DOHH2 (cell line): Measurements from ENCODE around the gene AHSG.

Source experiments
- CTCF ChIP-seq: fragments of 200-600 bp; sonication (generic); IDR thresholded peaks from one replicate; pipeline ENCODE4 v1.5.1; 2014; ENCODE audit warnings: antibody characterized with exemption, mild to moderate bottlenecking, low read depth, low read length; ENCODE audit not compliant: poor library complexity, severe bottlenecking
- EZH2phosphoT487 ChIP-seq: fragments of 200-600 bp; sonication (generic); IDR thresholded peaks from 2 replicates; pipeline ENCODE4 v1.6.1; 2017; ENCODE audit warnings: borderline replicate concordance, mild to moderate bottlenecking, antibody characterized with exemption, low read length, moderate library complexity, mixed read lengths

DNA sequence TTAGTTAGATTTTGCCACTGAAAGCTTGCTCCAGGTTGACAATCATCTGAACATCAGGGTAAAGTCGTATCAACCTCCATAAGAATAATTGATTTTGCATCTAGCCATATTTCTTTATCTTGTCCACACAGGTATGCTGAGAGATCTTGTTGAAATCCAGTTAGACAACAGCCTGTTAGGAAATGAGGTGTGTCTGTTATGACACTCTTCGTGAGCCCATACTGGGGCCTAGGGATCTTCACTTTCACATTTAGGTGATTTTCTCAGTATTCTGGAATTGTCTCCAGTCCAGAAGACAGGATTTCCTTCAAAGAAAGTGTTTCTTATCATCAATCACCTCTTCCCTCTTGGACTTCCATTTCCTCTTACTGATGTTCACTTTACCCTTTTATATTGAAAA lies 24.2 kb upstream of the AHSG start:
- TF ChIP-seq CTCF (no peak), EZH2phosphoT487 (no peak)
